HepG2 (cell line): ENCODE data around the gene FUOM. TPM values are rescaled to one million over a fixed set of nuclear protein-coding genes. Genes with fewer than 3 reads are reported as not detected.

ENCODE experiments used
- CHCHD3 ChIP-seq: sonication (generic); formaldehyde crosslinking; IDR thresholded peaks from 2 replicates; pipeline ENCODE4 v1.8.0; 2022; ENCODE audit warnings: mild to moderate bottlenecking, missing genetic modification reagents, moderate library complexity
- DR1 ChIP-seq: sonication (generic); formaldehyde crosslinking; IDR thresholded peaks from 2 replicates; pipeline ENCODE4 v1.8.0; 2021; ENCODE audit warnings: mild to moderate bottlenecking, missing genetic modification reagents, inconsistent platforms
- ETV6 ChIP-seq: sonication (generic); formaldehyde crosslinking; conservative IDR thresholded peaks from 2 replicates; pipeline ENCODE4 v1.4.0; 2020; ENCODE audit warnings: missing genetic modification reagents
- HMGA1 ChIP-seq: sonication (generic); formaldehyde crosslinking; conservative IDR thresholded peaks from 2 replicates; pipeline ENCODE4 v1.4.0; 2020; ENCODE audit warnings: missing genetic modification reagents
- IKZF4 ChIP-seq: sonication (generic); formaldehyde crosslinking; IDR thresholded peaks from 2 replicates; pipeline ENCODE4 v1.5.1; 2020; ENCODE audit warnings: borderline replicate concordance, mild to moderate bottlenecking, low read depth, missing genetic modification reagents; ENCODE audit errors: not compliant biosample characterization
- IRF2 ChIP-seq: IDR thresholded peaks from 2 replicates; pipeline ENCODE4 v1.6.1; 2018; ENCODE audit warnings: missing genetic modification reagents, missing compliant biosample characterization
- IRF9 ChIP-seq: sonication (generic); formaldehyde crosslinking; IDR thresholded peaks from 2 replicates; pipeline ENCODE4 v1.8.0; 2022; ENCODE audit warnings: missing genetic modification reagents, mild to moderate bottlenecking, borderline replicate concordance
- MXD1 ChIP-seq: sonication (generic); formaldehyde crosslinking; IDR thresholded peaks from 2 replicates; pipeline ENCODE4 v1.4.0; 2020; ENCODE audit warnings: mild to moderate bottlenecking, missing genetic modification reagents
- NONO ChIP-seq, 2 experiments: fragments of 450-650 bp in 1 of 2; sonication (generic) in 1 of 2; formaldehyde crosslinking in 1 of 2; IDR thresholded peaks in 1 of 2; conservative IDR thresholded peaks in 1 of 2; 2 replicates each; pipeline versions ENCODE4 v1.6.1 to v1.8.0; 2017 to 2022; ENCODE audit warnings: mild to moderate bottlenecking in 1 of 2, missing genetic modification reagents in 1 of 2, moderate library complexity in 1 of 2
- PAX8 ChIP-seq: sonication (generic); formaldehyde crosslinking; IDR thresholded peaks from 2 replicates; pipeline ENCODE4 v1.8.0; 2022; ENCODE audit warnings: mild to moderate bottlenecking, missing genetic modification reagents, borderline replicate concordance
- POLR2AphosphoS5 ChIP-seq: IDR thresholded peaks from 2 replicates; pipeline ENCODE4 v1.6.1; 2012; ENCODE audit warnings: low read depth, low read length
- SRSF9 ChIP-seq: fragments of 200-400 bp; formaldehyde crosslinking; IDR thresholded peaks from 2 replicates; pipeline ENCODE4 v1.6.1; 2018; ENCODE audit warnings: borderline replicate concordance, mild to moderate bottlenecking, low read depth, low read length; ENCODE audit not compliant: insufficient read depth, poor library complexity, severe bottlenecking
- STAT5B ChIP-seq: sonication (generic); formaldehyde crosslinking; IDR thresholded peaks from 2 replicates; pipeline ENCODE4 v1.4.0; 2020; ENCODE audit warnings: missing genetic modification reagents
- TCF7L2 ChIP-seq: IDR thresholded peaks from 2 replicates; pipeline ENCODE4 v1.6.1; 2011; ENCODE audit warnings: mild to moderate bottlenecking, low read depth, low read length, moderate library complexity
- THYN1 ChIP-seq: sonication (generic); formaldehyde crosslinking; IDR thresholded peaks from 2 replicates; pipeline ENCODE4 v1.8.1; 2023; ENCODE audit warnings: low read depth, mild to moderate bottlenecking, moderate library complexity, missing genetic modification reagents, borderline replicate concordance
- XBP1 ChIP-seq: sonication (generic); formaldehyde crosslinking; IDR thresholded peaks from 2 replicates; pipeline ENCODE4 v1.5.0; 2020; ENCODE audit warnings: missing genetic modification reagents
- ZBTB38 ChIP-seq: sonication (generic); formaldehyde crosslinking; IDR thresholded peaks from 2 replicates; pipeline ENCODE4 v1.5.1; 2020; ENCODE audit warnings: mild to moderate bottlenecking, missing genetic modification reagents
- ZBTB46 ChIP-seq: sonication (generic); formaldehyde crosslinking; IDR thresholded peaks from 2 replicates; pipeline ENCODE4 v1.4.0; 2020; ENCODE audit warnings: mild to moderate bottlenecking, missing genetic modification reagents, borderline replicate concordance
- ZFP36L1 ChIP-seq: sonication (generic); formaldehyde crosslinking; IDR thresholded peaks from 2 replicates; pipeline ENCODE4 v1.8.0; 2022; ENCODE audit warnings: mild to moderate bottlenecking, missing genetic modification reagents, moderate library complexity
- ZNF235 ChIP-seq: sonication (generic); formaldehyde crosslinking; IDR thresholded peaks from 2 replicates; pipeline ENCODE4 v1.8.1; 2023; ENCODE audit warnings: mild to moderate bottlenecking, missing genetic modification reagents, borderline replicate concordance
- ZNF562 ChIP-seq: sonication (generic); formaldehyde crosslinking; IDR thresholded peaks from 2 replicates; pipeline ENCODE4 v1.8.0; 2022; ENCODE audit warnings: missing genetic modification reagents, borderline replicate concordance
- ZNF574 ChIP-seq: sonication (generic); formaldehyde crosslinking; IDR thresholded peaks from 2 replicates; pipeline ENCODE4 v1.4.0; 2020; ENCODE audit warnings: missing genetic modification reagents
- ZNF589 ChIP-seq: sonication (generic); formaldehyde crosslinking; conservative IDR thresholded peaks from 2 replicates; pipeline ENCODE4 v1.8.0; 2022; ENCODE audit warnings: mild to moderate bottlenecking, moderate library complexity, missing genetic modification reagents
- polyA plus RNA-seq, 8 experiments: library from polyadenylated mRNA; depleted of rRNA in 3 of 8; stranded (reverse) in 7 of 8; unstranded in 1 of 8; fragments of >200 nt; fragmentation: Illumina TruSeq in 4 of 8; extraction: Trizol in 4 of 8; gene quantifications; 2 replicates each; pipeline versions ENCODE4 v1.2.1 to v1.2.3, GENCODE V29; 2011 to 2016; ENCODE audit warnings: low read depth in 4 of 8, missing spikeins in 1 of 8, mixed read lengths in 1 of 8; ENCODE audit not compliant: insufficient read depth in 1 of 8
- total RNA-seq, 5 experiments: library from RNA; depleted of rRNA; stranded (reverse); fragments of >200 nt; fragmentation: Illumina TruSeq; extraction: Trizol; gene quantifications; 2 replicates each; pipeline ENCODE4 v1.2.3, GENCODE V29; 2016; ENCODE audit warnings: low read depth in 1 of 5

FUOM gene
- total and polyA plus RNA-seq, 2 of the 13 experiments (the other 11 are each of a cell fraction or from before 2014, with no cell fraction given), result 27.5 to 60.4 TPM

GRCh38 chr10:133377025-133377817, 19.4 kb upstream of the FUOM start (continued):
- TF ChIP-seq SRSF9 (no peak), IKZF4 (CRISPR knock-in tag) (no peak), ZNF589 (CRISPR knock-in tag) (no peak), ZNF562 (CRISPR knock-in tag) (no peak), NONO (IDR thresholded peaks at IDR 0.05) (no peak), NONO (CRISPR knock-in tag; conservative IDR thresholded peaks at IDR 0.05) (0 out of 2 replicates have a peak, but pooled peaks have one; percentile 39), MXD1 (no peak), THYN1 (no peak), DR1 (CRISPR knock-in tag) (no peak), ZBTB46 (no peak), ZBTB38 (CRISPR knock-in tag) (peak; percentile 75; the same call in 1 of the 2 replicates), ETV6 (CRISPR knock-in tag) (no peak), IRF2 (CRISPR knock-in tag) (no peak), POLR2AphosphoS5 (no peak), CHCHD3 (CRISPR knock-in tag) (peak; percentile 58; the same call in 1 of the 2 replicates), XBP1 (CRISPR knock-in tag) (no peak), ZNF574 (CRISPR knock-in tag) (no peak), STAT5B (CRISPR knock-in tag) (no peak), ZFP36L1 (CRISPR knock-in tag) (no peak), ZNF235 (CRISPR knock-in tag) (0 out of 2 replicates have a peak, but pooled peaks have one; percentile 18), PAX8 (CRISPR knock-in tag) (peak; percentile 23; the same call in 1 of the 2 replicates), TCF7L2 (no peak), IRF9 (CRISPR knock-in tag) (no peak), HMGA1 (no peak)
